Measurements from ENCODE around the gene RIMS1.

GRCh38 chr6:72421387-72421786 is 535.0 kb downstream of the RIMS1 start:
- TF ChIP-seq ZNF655 (CRISPR knock-in tag; IDR thresholded peaks at IDR 0.05), result no peak
- TF ChIP-seq PHB (CRISPR knock-in tag; IDR thresholded peaks at IDR 0.05), result no peak
- TF ChIP-seq ZNF766 (CRISPR knock-in tag; conservative IDR thresholded peaks at IDR 0.05), result no peak
- no peak for TF ChIP-seq POLR2A (conservative IDR thresholded peaks at IDR 0.05)
- TF ChIP-seq GATA2 (CRISPR knock-in tag; IDR thresholded peaks at IDR 0.05), result no peak
- no peak for TF ChIP-seq XRCC5 (IDR thresholded peaks at IDR 0.05; ENCODE audit: low read depth, low read length)
- no peak for TF ChIP-seq CTCF (IDR thresholded peaks at IDR 0.05 in 2 of 3, conservative IDR thresholded peaks at IDR 0.05 in 1 of 3; ENCODE audit: insufficient read depth in 2 of 3, low read depth in 1 of 3, low read length in 3 of 3)
- no peak for TF ChIP-seq RFX5 (IDR thresholded peaks at IDR 0.05; ENCODE audit: low read depth, low read length)
- no peak for TF ChIP-seq FOS (IDR thresholded peaks at IDR 0.05; ENCODE audit: extremely low read depth, insufficient read length)
- no peak for TF ChIP-seq NR1H2 (CRISPR knock-in tag; IDR thresholded peaks at IDR 0.05)
- no peak for TF ChIP-seq TRIM25 (IDR thresholded peaks at IDR 0.05; ENCODE audit: borderline replicate concordance)
- TF ChIP-seq LARP7 (IDR thresholded peaks at IDR 0.05), result no peak
